SU-DHL-6 (cell line): Measurements from ENCODE around the gene LTBP4.

Experiments
- H2AFZ ChIP-seq: fragments of 200-600 bp; sonication (generic); 2 replicates; pipeline ENCODE4 v1.6.1; 2014; ENCODE audit warnings: low read depth, mild to moderate bottlenecking, moderate library complexity, mixed read lengths, antibody characterized with exemption, low read length; ENCODE audit not compliant: severe bottlenecking
- H3F3A ChIP-seq: fragments of 200-600 bp; shearing (Covaris generic); 2 replicates; pipeline ENCODE4 v1.6.0; 2016; ENCODE audit warnings: antibody characterized with exemption, mild to moderate bottlenecking; ENCODE audit not compliant: insufficient read depth
- H3K27ac ChIP-seq: fragments of 200-600 bp; sonication (generic); 2 replicates; pipeline ENCODE4 v1.5.1; 2016; ENCODE audit warnings: low read depth, mild to moderate bottlenecking, low read length, moderate library complexity, mixed read lengths
- H3K27me3 ChIP-seq: fragments of 200-600 bp; sonication (generic), shearing (Covaris generic); 2 replicates; pipeline ENCODE4 v1.6.0; 2014; ENCODE audit warnings: mild to moderate bottlenecking, low read length
- H3K36me3 ChIP-seq: fragments of 200-600 bp; sonication (generic); 2 replicates; pipeline ENCODE4 v1.6.1; 2014; ENCODE audit warnings: mild to moderate bottlenecking, low read length, mixed read lengths
- H3K4me2 ChIP-seq: fragments of 300-600, 200-600 bp; shearing (Covaris generic), sonication (generic); 2 replicates; pipeline ENCODE4 v1.6.0; 2014; ENCODE audit warnings: low read length, low read depth, mild to moderate bottlenecking; ENCODE audit not compliant: poor library complexity, severe bottlenecking
- H3K4me3 ChIP-seq: fragments of 200-600 bp; sonication (generic); 2 replicates; pipeline ENCODE4 v1.5.1; 2014; ENCODE audit warnings: antibody characterized with exemption, low read length, mild to moderate bottlenecking, mixed read lengths; ENCODE audit not compliant: insufficient read depth, poor library complexity, severe bottlenecking
- H3K79me2 ChIP-seq: fragments of 200-600 bp; sonication (generic); 2 replicates; pipeline ENCODE4 v1.6.1; 2014; ENCODE audit warnings: mild to moderate bottlenecking, low read length, moderate library complexity; ENCODE audit not compliant: insufficient read depth
- H3K9ac ChIP-seq: fragments of 200-600 bp; sonication (generic); 2 replicates; pipeline ENCODE4 v1.7.0; 2014; ENCODE audit warnings: mild to moderate bottlenecking, low read length
- H3K9me2 ChIP-seq: fragments of 200-600 bp; sonication (generic); replicated peaks from 2 replicates; pipeline ENCODE4 v1.6.1; 2014; ENCODE audit warnings: low read length; ENCODE audit not compliant: insufficient read depth
- H3K9me3 ChIP-seq: fragments of 200-600 bp; sonication (generic); 2 replicates; pipeline ENCODE4 v1.6.1; 2014; ENCODE audit warnings: low read length, mixed read lengths; ENCODE audit not compliant: insufficient read depth
- H4K20me1 ChIP-seq: fragments of 200-600 bp; sonication (generic); 2 replicates; pipeline ENCODE4 v1.6.1; 2014; ENCODE audit warnings: low read depth, mild to moderate bottlenecking, antibody characterized with exemption, low read length, moderate library complexity, mixed read lengths
- CTCF ChIP-seq: fragments of 200-600 bp; sonication (generic); IDR thresholded peaks from one replicate; pipeline ENCODE4 v1.5.1; 2017; ENCODE audit warnings: antibody characterized with exemption, mild to moderate bottlenecking, low read length, moderate library complexity; ENCODE audit not compliant: insufficient read depth, poor library complexity, severe bottlenecking
- EZH2phosphoT487 ChIP-seq: fragments of 200-600 bp; sonication (generic), shearing (Covaris generic); conservative IDR thresholded peaks from 2 replicates; pipeline ENCODE4 v1.6.1; 2018; ENCODE audit warnings: mild to moderate bottlenecking, antibody characterized with exemption, low read length, moderate library complexity, mixed read lengths

LTBP4 gene

DNA sequence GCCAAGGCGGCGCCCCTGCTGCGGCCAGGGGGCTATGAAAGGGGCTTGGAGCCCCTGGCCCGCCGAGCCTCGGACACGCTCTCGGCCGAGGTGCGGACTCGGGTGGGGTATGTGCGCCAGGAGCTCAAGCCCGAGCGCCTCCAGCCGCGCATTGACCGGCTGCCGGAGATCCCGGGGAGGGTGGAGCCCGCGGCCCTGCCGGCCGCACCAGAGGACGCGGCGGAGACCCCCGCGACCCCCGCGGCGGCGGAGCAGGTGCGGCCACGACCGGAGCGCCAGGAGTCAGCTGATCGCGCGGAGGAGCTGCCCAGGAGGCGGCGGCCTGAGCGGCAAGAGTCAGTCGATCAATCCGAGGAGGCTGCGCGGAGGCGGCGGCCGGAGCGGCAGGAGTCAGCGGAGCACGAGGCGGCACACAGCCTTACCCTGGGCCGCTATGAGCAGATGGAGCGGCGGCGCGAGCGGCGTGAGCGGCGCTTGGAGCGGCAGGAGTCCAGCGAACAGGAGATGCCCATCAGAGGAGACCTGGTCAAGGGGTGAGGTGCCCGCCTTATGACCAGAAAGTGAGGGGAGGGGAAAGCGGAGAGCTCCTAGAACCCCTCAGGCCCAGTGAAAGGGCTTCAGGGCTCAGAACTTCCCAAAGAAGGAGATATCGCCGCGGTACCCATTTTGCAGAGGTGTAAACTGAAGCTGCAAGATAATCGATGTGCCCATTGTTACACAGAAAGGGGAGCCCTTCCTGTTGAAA lies 33.2 kb upstream of the LTBP4 start:
- Histone ChIP-seq H2AFZ (no peak overlapping the region), H3K9me3 (no peaks in the 10 kb centered on the region), H3K4me3 (no peak overlapping the region), H3K9ac (no peak overlapping the region), H3F3A (no peaks in the 10 kb centered on the region), H3K27me3 (no peaks in the 10 kb centered on the region), H3K27ac (no peak overlapping the region), H4K20me1 (no peaks in the 10 kb centered on the region), H3K9me2 (no peaks in the 10 kb centered on the region), H3K4me2 (no peak overlapping the region), H3K36me3 (no peaks in the 10 kb centered on the region), H3K79me2 (no peaks in the 10 kb centered on the region)
- no peak for TF ChIP-seq CTCF

DNA sequence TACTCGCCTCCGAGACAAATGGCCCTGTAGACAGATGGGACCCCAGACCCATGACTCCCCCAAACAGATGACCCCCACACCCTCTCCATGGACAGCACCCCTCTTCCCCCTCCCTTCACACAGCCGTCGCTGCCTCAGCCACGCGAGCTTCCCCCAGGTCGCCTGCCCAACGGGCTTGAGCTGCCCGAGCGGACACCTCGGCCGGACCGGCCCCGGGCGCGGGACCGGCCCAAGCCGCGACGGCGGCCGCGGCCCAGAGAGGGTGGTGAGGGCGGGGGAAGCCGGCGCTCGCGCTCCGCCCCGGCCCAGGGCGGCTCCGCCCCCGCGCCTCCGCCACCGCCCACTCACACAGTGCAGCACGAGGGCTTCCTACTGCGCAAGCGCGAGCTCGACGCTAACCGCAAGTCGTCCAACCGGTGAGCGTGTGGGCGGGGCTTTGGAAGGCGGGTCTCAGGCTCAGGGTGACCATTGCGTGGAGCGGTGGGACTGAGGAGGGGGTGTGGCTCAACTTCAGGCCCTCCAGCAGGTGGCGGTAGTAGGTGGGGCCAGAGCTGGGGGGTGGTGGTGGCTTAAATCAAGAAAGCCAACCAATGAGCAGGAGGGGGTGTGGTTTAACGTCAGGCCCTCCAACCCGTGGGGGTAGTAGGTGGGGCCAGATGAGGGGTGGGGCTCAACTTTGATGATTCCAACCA lies 30.7 kb upstream of the LTBP4 start:
- H3K9ac ChIP-seq: peak overlapping the region; percentile 65
- no peak overlapping the region for H3K27ac ChIP-seq

DNA sequence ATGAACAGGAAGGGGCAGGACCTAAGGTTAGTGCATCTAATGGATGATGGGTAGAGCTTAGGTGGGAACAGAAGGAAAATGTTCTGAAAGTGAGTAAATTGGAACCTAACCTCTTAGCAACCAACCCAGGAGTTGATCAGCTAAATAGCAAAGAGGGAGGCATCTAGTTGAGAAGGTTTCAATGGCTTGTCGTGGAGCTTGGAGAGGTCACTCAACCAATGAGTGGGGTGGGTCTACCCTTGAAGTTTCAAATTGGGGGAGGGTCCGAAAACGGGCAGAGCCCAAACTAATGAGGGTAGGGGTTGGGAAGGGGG lies 30.2 kb upstream of the LTBP4 start:
- no peak overlapping the region for H3K27ac ChIP-seq
- no peaks in the 10 kb centered on the region for H3K36me3 ChIP-seq
- no peaks in the 10 kb centered on the region for H3K9me2 ChIP-seq
- no peaks in the 10 kb centered on the region for H3K79me2 ChIP-seq
- no peaks in the 10 kb centered on the region for H3K27me3 ChIP-seq
- peak overlapping the region; percentile 66 for H3K4me2 ChIP-seq
- no peak overlapping the region; the same call in 1 of the 2 replicates for H3K9ac ChIP-seq
- no peak for TF ChIP-seq CTCF
- no peak for TF ChIP-seq EZH2phosphoT487
- H3F3A ChIP-seq: peaks cover 5% of the 10 kb centered on the region; the same call in 1 of the 2 replicates
- H3K9me3 ChIP-seq: no peaks in the 10 kb centered on the region
- H2AFZ ChIP-seq: peak overlapping the region; percentile 61
- peak overlapping the region; percentile 51 for H3K4me3 ChIP-seq
- no peaks in the 10 kb centered on the region for H4K20me1 ChIP-seq

More for the DNA sequence above, 30.7 kb upstream of the LTBP4 start:
- Histone ChIP-seq H2AFZ (peak overlapping the region; percentile 91), H3K4me2 (peak overlapping the region; percentile 86), H3K9me2 (no peaks in the 10 kb centered on the region), H3K27me3 (no peaks in the 10 kb centered on the region), H3K9me3 (no peaks in the 10 kb centered on the region), H3K36me3 (no peaks in the 10 kb centered on the region), H4K20me1 (no peaks in the 10 kb centered on the region), H3K79me2 (no peaks in the 10 kb centered on the region), H3K4me3 (peak overlapping the region; percentile 54), H3F3A (peaks cover 5% of the 10 kb centered on the region; the same call in 1 of the 2 replicates)
- TF ChIP-seq CTCF: no peak
- TF ChIP-seq EZH2phosphoT487: no peak
